GM19351 (cell line): ENCODE measurements around the gene NXN.
"Not testable (repeated sequence)": the region's sequence is repeated elsewhere in the genome, so short reads cannot be mapped to it uniquely, and the experiment has no call there.

ENCODE experiments used
- ATAC-seq: cut with Tn5 transposase; IDR thresholded peaks from one replicate; pipeline ENCODE4 v1.9.1; 2021; ENCODE audit warnings: mild to moderate bottlenecking, moderate library complexity; ENCODE audit not compliant: unreplicated experiment

The NXN gene

DNA sequence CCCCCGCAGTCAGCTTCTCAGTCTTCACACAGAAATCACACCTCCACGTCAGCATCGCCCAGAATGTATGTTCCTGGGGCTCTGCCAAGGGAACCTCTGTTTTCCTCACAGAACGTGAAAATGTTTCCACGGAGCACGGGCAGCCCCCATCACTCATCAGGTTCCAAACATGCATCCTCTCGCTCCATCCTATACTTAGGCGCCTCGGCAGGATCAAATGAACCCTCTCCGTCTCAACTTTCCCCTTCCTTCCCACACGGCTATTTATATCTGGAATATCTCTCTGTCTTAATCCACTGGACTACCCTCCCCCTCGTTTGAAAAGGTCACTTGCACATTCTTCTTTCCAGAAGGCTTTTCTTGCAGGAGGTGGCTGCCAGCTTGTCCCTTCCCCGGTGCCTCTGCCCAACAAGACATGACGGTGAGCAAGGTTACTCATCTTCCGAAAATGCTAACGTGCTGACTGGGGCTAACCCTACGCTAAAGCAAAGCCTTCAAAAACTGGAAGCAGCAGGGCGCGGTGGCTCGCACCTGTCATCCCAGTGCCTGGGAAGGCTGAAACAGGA lies 21.6 kb downstream of the NXN start:
- ATAC-seq = no peak

- no peak for ATAC-seq
Measured at GRCh38 chr17:956905-957304, 22.7 kb downstream of the NXN start.

- no peak for ATAC-seq
Measured at GRCh38 chr17:954431-955164, 25.0 kb downstream of the NXN start.

DNA sequence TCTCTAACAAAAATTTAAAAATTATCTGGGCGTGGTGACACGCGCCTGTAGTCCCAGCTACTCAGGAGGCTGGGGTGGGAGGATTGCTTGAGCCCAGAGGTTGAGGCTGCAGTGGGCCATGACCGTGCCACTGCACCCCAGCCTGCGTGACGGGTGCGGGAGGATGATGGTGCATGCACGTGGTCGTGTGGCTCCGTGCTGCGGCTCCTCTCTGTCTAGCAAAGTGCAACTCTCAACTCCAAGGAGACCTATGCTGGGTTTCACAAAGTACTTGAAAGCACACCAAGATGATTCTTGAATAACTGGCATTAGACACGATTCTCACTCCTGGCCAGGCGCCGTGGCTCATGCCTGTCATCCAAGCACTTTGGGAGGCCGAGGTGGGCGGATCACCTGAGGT lies 25.8 kb downstream of the NXN start:
- ATAC-seq = no peak

- not testable (repeated sequence) for ATAC-seq
Measured at GRCh38 chr17:952592-952991, 27.0 kb downstream of the NXN start.

- ATAC-seq = no peak
Measured at GRCh38 chr17:951325-952132, 28.0 kb downstream of the NXN start.

- no peak for ATAC-seq
Measured at GRCh38 chr17:949623-950303, 29.8 kb downstream of the NXN start.

- no peak for ATAC-seq
Measured at GRCh38 chr17:948284-948852, 31.2 kb downstream of the NXN start.

DNA sequence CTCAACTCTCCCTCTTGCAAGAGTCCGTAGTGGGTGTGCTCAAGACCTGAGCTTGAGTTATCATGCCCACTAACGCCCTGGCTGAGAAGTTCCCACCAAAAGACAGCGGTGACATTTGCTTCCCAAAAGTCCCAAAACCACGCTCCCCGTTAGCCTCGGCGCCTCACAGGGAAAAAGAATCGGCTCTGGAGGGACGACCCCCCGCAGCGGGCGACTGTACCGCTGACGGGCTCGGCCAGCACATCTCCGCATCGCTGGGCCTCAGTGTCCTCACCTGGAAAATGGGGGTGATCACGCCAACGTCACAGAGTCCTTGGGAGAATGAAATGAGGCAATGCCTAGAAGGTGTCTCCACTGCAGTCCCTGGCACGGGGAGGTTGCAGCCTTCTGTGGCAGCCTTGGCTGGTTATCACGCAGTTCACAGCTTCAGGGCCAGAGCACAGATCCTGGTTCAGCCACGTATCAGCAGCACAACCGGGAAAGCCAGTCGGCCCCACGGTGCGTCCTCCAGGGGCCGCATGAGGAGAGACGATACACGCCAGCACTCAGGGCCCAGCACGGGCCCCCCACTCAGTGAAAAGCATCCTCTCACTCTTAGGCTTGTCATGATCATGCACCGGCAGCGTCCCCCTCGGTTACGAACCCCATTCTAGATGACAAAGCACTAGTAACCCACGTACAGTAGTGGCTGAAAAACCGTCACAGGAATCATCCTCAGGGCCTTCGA lies 32.9 kb downstream of the NXN start:
- ATAC-seq = no peak

GRCh38 chr17:945672-946071 lies 33.9 kb downstream of the NXN start:
- ATAC-seq = no peak

DNA sequence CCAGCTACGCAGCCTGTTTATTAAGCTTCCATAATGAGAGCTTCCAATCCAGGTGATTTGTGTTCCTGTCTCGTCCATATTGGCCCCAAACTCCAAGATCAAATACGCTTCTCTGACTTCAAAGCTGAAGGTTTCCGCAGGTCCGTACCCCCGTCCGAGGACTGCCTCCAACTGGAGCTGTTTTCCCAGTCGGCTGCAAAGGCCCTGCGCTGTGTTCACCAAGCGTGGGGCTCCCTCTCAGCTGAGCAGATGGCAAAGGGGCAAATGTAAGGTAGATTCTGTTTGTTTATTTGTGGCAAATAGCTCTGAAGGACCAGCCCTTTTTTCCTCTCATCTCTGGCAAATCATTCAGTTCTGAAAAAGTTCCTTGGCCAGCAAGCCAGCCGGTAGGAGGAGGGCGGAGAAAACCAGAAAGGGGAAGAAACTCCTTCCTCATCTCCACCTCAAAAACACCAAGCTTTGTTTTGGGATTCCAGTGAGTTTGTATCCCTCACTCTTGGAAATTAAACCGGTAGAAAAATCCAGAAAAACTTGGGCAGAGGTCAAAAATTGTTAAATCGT lies 35.2 kb downstream of the NXN start:
- ATAC-seq = no peak

DNA sequence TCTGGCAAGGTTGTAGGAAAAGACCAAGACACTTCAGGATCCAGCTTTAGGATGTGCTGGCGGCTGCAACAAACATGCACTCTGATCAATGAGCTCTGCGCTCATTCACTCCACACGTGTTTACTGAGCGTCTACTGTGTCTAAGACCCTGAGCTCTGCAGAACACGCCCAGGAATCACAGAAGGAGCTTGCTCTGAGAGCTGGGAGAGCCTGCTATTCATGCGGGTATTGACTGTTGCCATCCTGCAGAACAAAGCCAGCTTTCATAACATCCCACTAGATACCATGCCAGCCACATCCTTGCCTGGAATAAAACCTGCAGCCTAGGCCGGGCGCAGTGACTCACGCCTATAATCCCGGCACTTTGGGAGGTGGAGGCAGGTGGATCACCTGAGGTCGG lies 44.1 kb downstream of the NXN start:
- no peak for ATAC-seq

DNA sequence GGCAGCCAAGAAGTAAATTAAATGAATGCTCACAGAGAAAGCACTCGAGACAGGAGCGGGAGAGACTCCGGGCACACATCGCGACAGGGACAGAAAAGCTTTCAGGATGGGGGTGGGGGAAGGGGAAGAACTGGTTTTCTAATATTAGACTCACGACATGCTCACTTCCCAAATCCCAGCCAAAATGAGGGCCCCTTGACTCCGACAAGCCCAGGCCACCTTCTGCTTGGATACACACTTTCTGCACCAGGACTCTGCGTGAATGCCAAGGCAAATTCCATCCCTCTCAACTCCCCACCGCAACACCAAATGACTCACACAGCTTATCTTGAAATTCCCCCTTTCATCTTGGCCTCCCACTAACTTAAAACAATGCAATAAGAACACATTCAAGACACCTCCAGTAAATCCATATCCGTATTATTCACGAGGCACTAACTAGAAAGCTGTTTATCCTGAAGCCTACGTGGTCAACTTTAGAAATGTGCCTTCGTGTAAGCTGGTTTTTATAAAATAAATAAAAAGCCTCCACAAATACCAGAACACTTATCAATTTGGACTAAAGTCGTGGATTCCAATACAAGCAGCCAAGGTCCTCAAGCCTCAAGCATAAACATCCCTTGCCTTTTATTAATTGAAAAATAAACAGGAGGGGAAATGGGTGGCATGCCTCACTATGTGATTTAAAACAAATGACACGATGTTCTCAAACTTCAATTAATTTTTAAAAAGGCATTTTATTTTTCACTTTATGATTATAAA lies 46.1 kb downstream of the NXN start:
- no peak for ATAC-seq

- ATAC-seq = no peak
Measured at GRCh38 chr17:930258-930657, 49.3 kb downstream of the NXN start.

- no peak for ATAC-seq
Measured at GRCh38 chr17:929586-929985, 50.0 kb downstream of the NXN start.

- ATAC-seq = no peak
Measured at GRCh38 chr17:927611-928461, 51.7 kb downstream of the NXN start.

- no peak for ATAC-seq
Measured at GRCh38 chr17:925817-926216, 53.8 kb downstream of the NXN start.

- ATAC-seq = no peak
Measured at GRCh38 chr17:924711-925475, 54.7 kb downstream of the NXN start.
